SK-N-SH (cell line): ENCODE results near the gene IFNL4. TPM values are rescaled to one million over a fixed set of nuclear protein-coding genes. Genes with fewer than 3 reads are reported as not detected.

ENCODE experiments used
- CTCF ChIA-PET: fragments of 300-600, 350-600 bp; formaldehyde crosslinking; extraction: SDS; loops from one replicate; lab custom pipeline; 2021; lab: Yijun Ruan, JAX
- POLR2A ChIA-PET: fragments of 350-600 bp; sonication (Branson Sonifier 250); formaldehyde crosslinking; extraction: SDS; loops from one replicate; lab custom pipeline; 2020; ENCODE audit warnings: antibody characterized with exemption, inconsistent platforms; lab: Yijun Ruan, JAX
- DNase-seq: peaks from one replicate; pipeline ENCODE4 v3.0.0; 2012
- H2AFZ ChIP-seq: fragments of 200-600 bp; sonication (generic); 2 replicates; pipeline ENCODE4 v1.8.1; 2016; ENCODE audit warnings: antibody characterized with exemption, mild to moderate bottlenecking, low read depth
- H3F3A ChIP-seq: fragments of 200-600 bp; sonication (generic); replicated peaks from 2 replicates; pipeline ENCODE3; 2016; ENCODE audit warnings: antibody characterized with exemption, mild to moderate bottlenecking; ENCODE audit not compliant: insufficient read depth
- H3K27ac ChIP-seq, 2 experiments: fragments of 200-500 bp in 1 of 2; fragments of 200-600 bp in 1 of 2; sonication (Bioruptor generic) in 1 of 2; sonication (generic), shearing (Covaris generic) in 1 of 2; 2 replicates each; pipeline versions ENCODE4 v1.5.1 to v1.6.1; 2014 to 2016; ENCODE audit warnings: low read depth in 2 of 2, inconsistent platforms in 1 of 2, low read length in 1 of 2, mild to moderate bottlenecking in 1 of 2, mixed read lengths in 1 of 2
- H3K27me3 ChIP-seq: fragments of 200-600 bp; sonication (generic), shearing (Covaris generic); 2 replicates; pipeline ENCODE4 v1.6.1; 2016; ENCODE audit warnings: mixed run types; ENCODE audit not compliant: insufficient read depth
- H3K36me3 ChIP-seq, 2 experiments: fragments of 200-500 bp in 1 of 2; fragments of 200-600 bp in 1 of 2; sonication (Bioruptor generic) in 1 of 2; sonication (generic) in 1 of 2; replicated peaks in 1 of 2; 2 replicates each; pipeline versions ENCODE3 to v1.5.1; 2014 to 2016; ENCODE audit warnings: low read length in 1 of 2, mild to moderate bottlenecking in 1 of 2; ENCODE audit not compliant: insufficient read depth in 2 of 2, control insufficient read depth in 1 of 2
- H3K4me1 ChIP-seq, 2 experiments: fragments of 200-500 bp in 1 of 2; fragments of 200-600 bp in 1 of 2; sonication (Bioruptor generic) in 1 of 2; sonication (generic), shearing (Covaris generic) in 1 of 2; 2 replicates each; pipeline versions ENCODE4 v1.5.1 to v1.6.1; 2014 to 2016; ENCODE audit warnings: low read depth in 1 of 2, low read length in 1 of 2, mixed run types in 1 of 2; ENCODE audit not compliant: insufficient read depth in 2 of 2, control insufficient read depth in 1 of 2
- H3K4me2 ChIP-seq: fragments of 200-600 bp; sonication (generic), shearing (Covaris generic); 2 replicates; pipeline ENCODE4 v1.6.1; 2017; ENCODE audit warnings: mixed run types
- H3K4me3 ChIP-seq, 2 experiments: fragments of 200-500 bp in 1 of 2; fragments of 200-600 bp in 1 of 2; sonication (Bioruptor generic) in 1 of 2; sonication (generic), shearing (Covaris generic) in 1 of 2; 2 replicates each; pipeline versions ENCODE4 v1.5.1 to v1.8.1; 2014 to 2016; ENCODE audit warnings: low read depth in 2 of 2, inconsistent platforms in 1 of 2, low read length in 1 of 2, mild to moderate bottlenecking in 1 of 2, mixed read lengths in 1 of 2, moderate library complexity in 1 of 2
- H3K79me2 ChIP-seq: fragments of 200-600 bp; sonication (generic); 2 replicates; pipeline ENCODE4 v1.8.1; 2017; ENCODE audit warnings: mild to moderate bottlenecking; ENCODE audit not compliant: insufficient read depth
- H3K9ac ChIP-seq: fragments of 200-600 bp; sonication (generic); 2 replicates; pipeline ENCODE4 v1.6.1; 2017; ENCODE audit warnings: mixed run types
- H3K9me2 ChIP-seq: fragments of 200-600 bp; sonication (generic); 2 replicates; pipeline ENCODE4 v1.6.1; 2017; ENCODE audit warnings: mixed run types
- H3K9me3 ChIP-seq: fragments of 200-600 bp; sonication (generic); 2 replicates; pipeline ENCODE4 v1.6.1; 2017; ENCODE audit warnings: mixed run types, mild to moderate bottlenecking, moderate library complexity
- H4K20me1 ChIP-seq: fragments of 200-600 bp; sonication (generic); 2 replicates; pipeline ENCODE4 v1.6.1; 2017; ENCODE audit warnings: mild to moderate bottlenecking, mixed run types; ENCODE audit not compliant: insufficient read depth
- CHD2 ChIP-seq: fragments of 150-350 bp; IDR thresholded peaks from 2 replicates; pipeline ENCODE4 v1.6.1; 2018; ENCODE audit warnings: low read length; ENCODE audit not compliant: partially characterized antibody
- CTCF ChIP-seq: fragments of 200-600 bp; sonication (generic); IDR thresholded peaks from 2 replicates; pipeline ENCODE4 v1.6.1; 2017; ENCODE audit warnings: antibody characterized with exemption, mild to moderate bottlenecking, moderate library complexity
- EZH2phosphoT487 ChIP-seq: fragments of 200-600 bp; sonication (generic); IDR thresholded peaks from 2 replicates; pipeline ENCODE4 v1.6.1; 2017; ENCODE audit warnings: low read depth, mixed run types, mild to moderate bottlenecking, antibody characterized with exemption, moderate library complexity, borderline replicate concordance
- FOXJ3 ChIP-seq: sonication (generic); formaldehyde crosslinking; IDR thresholded peaks from 2 replicates; pipeline ENCODE4 v1.5.1; 2020; ENCODE audit warnings: mild to moderate bottlenecking, missing genetic modification reagents
- GABPA ChIP-seq: IDR thresholded peaks from 2 replicates; pipeline ENCODE4 v1.4.0; 2012; ENCODE audit warnings: low read depth, mild to moderate bottlenecking
- IRF3 ChIP-seq: fragments of 150-350 bp; IDR thresholded peaks from 2 replicates; pipeline ENCODE4 v1.6.1; 2016; ENCODE audit warnings: mild to moderate bottlenecking, low read depth, low read length
- JUND ChIP-seq: IDR thresholded peaks from 2 replicates; pipeline ENCODE4 v1.4.0; 2012
- MAX ChIP-seq: IDR thresholded peaks from 2 replicates; pipeline ENCODE4 v1.4.0; 2012; ENCODE audit warnings: low read depth
- MEF2A ChIP-seq: IDR thresholded peaks from 2 replicates; pipeline ENCODE4 v1.4.0; 2012; ENCODE audit warnings: low read depth, borderline replicate concordance
- RAD21 ChIP-seq: IDR thresholded peaks from 2 replicates; pipeline ENCODE4 v1.6.1; 2012; ENCODE audit warnings: mild to moderate bottlenecking, low read length
- RCOR1 ChIP-seq: fragments of 150-350 bp; IDR thresholded peaks from 2 replicates; pipeline ENCODE4 v1.6.1; 2017; ENCODE audit warnings: antibody characterized with exemption, low read length
- RFX5 ChIP-seq: IDR thresholded peaks from 2 replicates; pipeline ENCODE4 v1.6.1; 2012; ENCODE audit warnings: mild to moderate bottlenecking, improper control_type of control experiment, low read length
- RXRA ChIP-seq: IDR thresholded peaks from 2 replicates; pipeline ENCODE4 v1.4.0; 2012; ENCODE audit warnings: low read depth, mild to moderate bottlenecking, borderline replicate concordance
- SIN3A ChIP-seq: IDR thresholded peaks from 2 replicates; pipeline ENCODE4 v1.6.1; 2012; ENCODE audit warnings: low read depth, mild to moderate bottlenecking, low read length, moderate library complexity, borderline replicate concordance
- SMC3 ChIP-seq: IDR thresholded peaks from 2 replicates; pipeline ENCODE4 v1.6.1; 2012; ENCODE audit warnings: low read depth, low read length, improper control_type of control experiment
- TCF12 ChIP-seq: IDR thresholded peaks from 2 replicates; pipeline ENCODE4 v1.4.0; 2012
- TEAD4 ChIP-seq: IDR thresholded peaks from 2 replicates; pipeline ENCODE4 v1.4.0; 2012; ENCODE audit warnings: mild to moderate bottlenecking, borderline replicate concordance; ENCODE audit not compliant: insufficient read depth
- USF1 ChIP-seq: IDR thresholded peaks from 2 replicates; pipeline ENCODE4 v1.4.0; 2012; ENCODE audit warnings: low read depth, borderline replicate concordance
- USF2 ChIP-seq: fragments of 150-350 bp; IDR thresholded peaks from 2 replicates; pipeline ENCODE4 v1.6.1; 2017; ENCODE audit warnings: antibody characterized with exemption, low read length, low read depth, borderline replicate concordance
- YY1 ChIP-seq: IDR thresholded peaks from 2 replicates; pipeline ENCODE4 v1.4.0; 2012; ENCODE audit warnings: low read depth, mild to moderate bottlenecking
- ZBTB33 ChIP-seq: IDR thresholded peaks from 2 replicates; pipeline ENCODE4 v1.4.0; 2012; ENCODE audit warnings: low read depth, borderline replicate concordance
- WGBS: methylation state at CpG from one replicate; pipeline ENCODE4 v1.1.6; 2017; ENCODE audit warnings: low lambda C conversion rate; 5-methylcytosine and 5-hydroxymethylcytosine counted together
- polyA plus RNA-seq, 3 experiments: library from polyadenylated mRNA; depleted of rRNA; stranded (reverse); fragments of >200 nt; gene quantifications; 2 replicates each; pipeline ENCODE4 v1.2.3, GENCODE V29; 2012

Gene IFNL4
- polyA plus RNA-seq, 1 of the 3 experiments (the other 2 are of a cell fraction): not detected

- POLR2A ChIA-PET: no interaction called here
- CTCF ChIA-PET: no interaction called here
These were observed 39.5 kb downstream of the IFNL4 start for GRCh38 chr19:39209196-39209595.

GRCh38 chr19:39208175-39208795 lies 40.4 kb downstream of the IFNL4 start:
- no peaks in the 10 kb centered on the region for H4K20me1 ChIP-seq
- POLR2A ChIA-PET: no interaction called here
- H2AFZ ChIP-seq: no peak overlapping the region
- WGBS: 56% methylated on average over 9 of the region's 9 CpGs
- no peak overlapping the region for H3K4me3 ChIP-seq
- H3K9me3 ChIP-seq: no peaks in the 10 kb centered on the region
- CTCF ChIA-PET: no interaction called here
- H3K4me2 ChIP-seq: no peak overlapping the region
- no peaks in the 10 kb centered on the region for H3K9me2 ChIP-seq
- no peaks in the 10 kb centered on the region for H3K36me3 ChIP-seq
- no peaks in the 10 kb centered on the region for H3K4me1 ChIP-seq
- peaks cover 17% of the 10 kb centered on the region for H3K27me3 ChIP-seq
- TF ChIP-seq JUND (no peak), USF2 (no peak), ZBTB33 (no peak), SMC3 (no peak), RAD21 (no peak), USF1 (no peak), YY1 (no peak), GABPA (no peak), TEAD4 (no peak), FOXJ3 (CRISPR knock-in tag) (no peak), CTCF (no peak), RFX5 (no peak), RCOR1 (no peak), MEF2A (no peak), MAX (no peak), EZH2phosphoT487 (no peak)
- no peak for DNase-seq
- H3K79me2 ChIP-seq: no peaks in the 10 kb centered on the region
- no peaks in the 10 kb centered on the region for H3F3A ChIP-seq
- no peak overlapping the region for H3K27ac ChIP-seq
- H3K9ac ChIP-seq: no peak overlapping the region

More at GRCh38 chr19:39209196-39209595, 39.5 kb downstream of the IFNL4 start:
- Histone ChIP-seq H2AFZ (no peak overlapping the region), H3K9me2 (no peaks in the 10 kb centered on the region), H3K4me1 (no peaks in the 10 kb centered on the region), H3K27ac (no peak overlapping the region), H3F3A (no peaks in the 10 kb centered on the region), H3K79me2 (no peaks in the 10 kb centered on the region), H3K9me3 (no peaks in the 10 kb centered on the region), H4K20me1 (no peaks in the 10 kb centered on the region), H3K4me3 (no peak overlapping the region), H3K9ac (no peak overlapping the region), H3K4me2 (no peak overlapping the region), H3K27me3 (peaks cover 8% of the 10 kb centered on the region), H3K36me3 (no peaks in the 10 kb centered on the region)
- 58% methylated on average over 7 of the region's 7 CpGs for WGBS
- DNase-seq: no peak
- TF ChIP-seq RXRA: no peak
- no peak for TF ChIP-seq TCF12
- no peak for TF ChIP-seq FOXJ3 (CRISPR knock-in tag)
- no peak for TF ChIP-seq IRF3
- no peak for TF ChIP-seq CHD2
- no peak for TF ChIP-seq SIN3A
- no peak for TF ChIP-seq GABPA
- TF ChIP-seq RFX5: no peak
- no peak for TF ChIP-seq JUND
